A549 (cell line): Measurements from ENCODE around the gene UBE4A. TPM values are rescaled to one million over a fixed set of nuclear protein-coding genes. Genes with fewer than 3 reads are reported as not detected.

Source experiments
- ATAC-seq, 2 experiments: fragments of 200-7000 bp in 1 of 2; fragments of >200 bp in 1 of 2; cut with Nextera tagmentation in 1 of 2; cut with Tn5 transposase in 1 of 2; 3 replicates each; pipeline versions ENCODE4 v1.8.0 to v1.9.1; 2018 to 2020; ENCODE audit warnings: mild to moderate bottlenecking in 1 of 2, moderate library complexity in 1 of 2
- CTCF ChIA-PET: fragments of 300-600 bp; sonication (Branson Sonifier 250); formaldehyde crosslinking; extraction: SDS; loops from one replicate; lab custom pipeline; 2021; ENCODE audit warnings: antibody characterized with exemption, inconsistent platforms; lab: Yijun Ruan, JAX
- POLR2A ChIA-PET: fragments of 350-600 bp; formaldehyde crosslinking; extraction: SDS; loops from one replicate; lab custom pipeline; 2021; ENCODE audit warnings: antibody characterized with exemption, inconsistent platforms; lab: Yijun Ruan, JAX
- DNase-seq, 2 experiments: peaks; one replicate each; pipeline versions ENCODE4 v3.0.0 to v3.0.0-alpha.2; 2011 to 2016; ENCODE audit warnings: low read depth in 1 of 2, low spot score in 1 of 2
- FAIRE-seq: peaks from 2 replicates; lab custom pipeline; 2011; peaks lifted over from hg19 to GRCh38; lab: Jason Lieb, UNC
- H3K27ac ChIP-seq, 2 experiments: fragments of >200 bp; sonication (Bioruptor Twin); formaldehyde crosslinking; 3 replicates each; pipeline ENCODE4 v1.5.1; 2016 to 2017
- H3K4me1 ChIP-seq: fragments of >200 bp; sonication (Bioruptor Twin); formaldehyde crosslinking; 3 replicates; pipeline ENCODE4 v1.6.1; 2016
- H3K4me2 ChIP-seq: fragments of >200 bp; sonication (Bioruptor Twin); formaldehyde crosslinking; 3 replicates; pipeline ENCODE4 v1.6.1; 2016
- H3K4me3 ChIP-seq: fragments of >200 bp; sonication (Bioruptor Twin); formaldehyde crosslinking; 3 replicates; pipeline ENCODE4 v1.5.1; 2016
- H3K9me3 ChIP-seq: fragments of >200 bp; sonication (Bioruptor Twin); formaldehyde crosslinking; 3 replicates; pipeline ENCODE4 v1.6.1; 2016
- BHLHE40 ChIP-seq: IDR thresholded peaks from 2 replicates; pipeline ENCODE4 v1.6.1; 2012; ENCODE audit warnings: low read depth, low read length, inconsistent platforms
- CBX8 ChIP-seq: fragments of 200-600 bp; sonication (generic); IDR thresholded peaks from 2 replicates; pipeline ENCODE4 v1.6.1; 2016
- CHD2 ChIP-seq: fragments of 150-350 bp; IDR thresholded peaks from 2 replicates; pipeline ENCODE4 v1.6.1; 2014; ENCODE audit warnings: low read length; ENCODE audit not compliant: partially characterized antibody
- E2F6 ChIP-seq: IDR thresholded peaks from 2 replicates; pipeline ENCODE4 v1.6.1; 2012; ENCODE audit warnings: low read depth, borderline replicate concordance
- EHF ChIP-seq: fragments of 250-450 bp; sonication (Bioruptor Pico); IDR thresholded peaks from 2 replicates; pipeline ENCODE4 v1.5.0; 2020; ENCODE audit warnings: mild to moderate bottlenecking
- FOSB ChIP-seq: fragments of 250-450 bp; sonication (Bioruptor Pico); IDR thresholded peaks from 2 replicates; pipeline ENCODE4 v1.5.0; 2020; ENCODE audit warnings: mild to moderate bottlenecking, moderate library complexity
- FOSL2 ChIP-seq, 2 experiments: fragments of 450-650 bp in 1 of 2; fragments of >200 bp in 1 of 2; sonication (Bioruptor Twin) in 1 of 2; formaldehyde crosslinking; IDR thresholded peaks; 2 replicates each; pipeline versions ENCODE4 v1.5.0 to v1.6.1; 2016 to 2020; ENCODE audit warnings: mild to moderate bottlenecking in 1 of 2, moderate library complexity in 1 of 2
- FOXS1 ChIP-seq: fragments of 250-450 bp; sonication (Bioruptor Pico); IDR thresholded peaks from 2 replicates; pipeline ENCODE4 v1.5.0; 2020; ENCODE audit warnings: mild to moderate bottlenecking, moderate library complexity
- HDAC2 ChIP-seq: fragments of 200-600 bp; sonication (generic); IDR thresholded peaks from 2 replicates; pipeline ENCODE4 v1.6.1; 2016
- HES2 ChIP-seq: fragments of >200 bp; sonication (Bioruptor Twin); formaldehyde crosslinking; IDR thresholded peaks from 2 replicates; pipeline ENCODE4 v1.6.1; 2016
- HMGXB4 ChIP-seq: fragments of 250-450 bp; sonication (Bioruptor Pico); IDR thresholded peaks from 2 replicates; pipeline ENCODE4 v1.5.0; 2021; ENCODE audit warnings: mild to moderate bottlenecking, moderate library complexity, borderline replicate concordance
- JUN ChIP-seq, 2 experiments: fragments of >200 bp; sonication (Bioruptor Twin); formaldehyde crosslinking; IDR thresholded peaks; 2 replicates in 1 of 2; 3 replicates in 1 of 2; pipeline ENCODE4 v1.6.1; 2016 to 2017
- JUNB ChIP-seq: fragments of >200 bp; sonication (Bioruptor Twin); formaldehyde crosslinking; IDR thresholded peaks from 2 replicates; pipeline ENCODE4 v1.6.1; 2016
- MAFK ChIP-seq: fragments of 450-650 bp; IDR thresholded peaks from 2 replicates; pipeline ENCODE4 v1.6.1; 2014; ENCODE audit not compliant: partially characterized antibody
- MAX ChIP-seq: IDR thresholded peaks from 2 replicates; pipeline ENCODE4 v1.6.1; 2012
- POLR2AphosphoS2 ChIP-seq: conservative IDR thresholded peaks from 2 replicates; pipeline ENCODE4 v1.6.1; 2012; ENCODE audit warnings: low read length, improper control_type of control experiment, inconsistent platforms
- RAD21 ChIP-seq, 2 experiments: fragments of >200 bp in 1 of 2; sonication (Bioruptor Twin) in 1 of 2; formaldehyde crosslinking in 1 of 2; IDR thresholded peaks in 1 of 2; conservative IDR thresholded peaks in 1 of 2; 2 replicates in 1 of 2; 3 replicates in 1 of 2; pipeline ENCODE4 v1.6.1; 2012 to 2018; ENCODE audit warnings: inconsistent platforms in 1 of 2
- RARB ChIP-seq: fragments of 250-450 bp; sonication (Bioruptor Pico); IDR thresholded peaks from 2 replicates; pipeline ENCODE4 v1.8.0; 2021; ENCODE audit warnings: mild to moderate bottlenecking, moderate library complexity
- REST ChIP-seq: fragments of 200-600 bp; sonication (generic); IDR thresholded peaks from 2 replicates; pipeline ENCODE4 v1.6.1; 2016; ENCODE audit warnings: antibody characterized with exemption, mild to moderate bottlenecking, moderate library complexity
- TP53 ChIP-seq: fragments of 250-450 bp; sonication (Bioruptor Pico); IDR thresholded peaks from 2 replicates; pipeline ENCODE4 v1.5.0; 2021; ENCODE audit warnings: mild to moderate bottlenecking, moderate library complexity
- USF2 ChIP-seq: fragments of 450-650 bp; IDR thresholded peaks from 2 replicates; pipeline ENCODE4 v1.6.1; 2014; ENCODE audit warnings: antibody characterized with exemption
- ZC3H11A ChIP-seq: fragments of 450-650 bp; IDR thresholded peaks from 2 replicates; pipeline ENCODE4 v1.6.1; 2014; ENCODE audit warnings: antibody characterized with exemption, mild to moderate bottlenecking
- ZFP36 ChIP-seq: fragments of 450-650 bp; IDR thresholded peaks from 2 replicates; pipeline ENCODE4 v1.6.1; 2014; ENCODE audit warnings: borderline replicate concordance; ENCODE audit not compliant: partially characterized antibody
- ZNF302 ChIP-seq: fragments of 250-450 bp; sonication (Bioruptor Pico); IDR thresholded peaks from 2 replicates; pipeline ENCODE4 v1.9.0; 2021; ENCODE audit warnings: inconsistent platforms, mild to moderate bottlenecking, moderate library complexity
- ZSCAN20 ChIP-seq: fragments of 250-450 bp; sonication (Bioruptor Pico); IDR thresholded peaks from 2 replicates; pipeline ENCODE4 v1.8.0; 2022; ENCODE audit warnings: mild to moderate bottlenecking, moderate library complexity
- WGBS: methylation state at CpG from one replicate; pipeline ENCODE4 v1.1.6; 2017; ENCODE audit errors: missing lambda C conversion rate; 5-methylcytosine and 5-hydroxymethylcytosine counted together
- polyA plus RNA-seq, 4 experiments: library from polyadenylated mRNA; depleted of rRNA in 3 of 4; stranded (reverse); fragments of >200 nt; fragmentation: RNase III in 1 of 4; extraction: RNeasy Plus Mini Kit Qiagen cat#74134 plus additional on column Dnase treatment in 1 of 4; gene quantifications; 2 replicates in 3 of 4; 3 replicates in 1 of 4; pipeline ENCODE4 v1.2.3, GENCODE V29; 2011 to 2017

Gene UBE4A
- polyA plus RNA-seq, 2 of the 4 experiments (the other 2 are of a cell fraction) = 11.4 to 18.9 TPM

- no peak for TF ChIP-seq TP53 (CRISPR knock-in tag)
These were observed 76.7 kb downstream of the UBE4A start, which contains the start of gene KMT2A (continued) for GRCh38 chr11:118435893-118436624.

GRCh38 chr11:118436639-118437207 lies 77.3 kb downstream of the UBE4A start:
- CTCF ChIA-PET = no interaction called here

GRCh38 chr11:118437208-118438125 lies 78.1 kb downstream of the UBE4A start:
- DNase-seq (peak; percentile 28), FAIRE-seq (no peak), ATAC-seq (peak; percentile 22 to 41; a peak in 4 of 6 replicates)
- Histone ChIP-seq H3K4me1 (peaks cover 31% of the 10 kb centered on the region; the same call in 2 of the 3 replicates), H3K4me2 (peak overlapping the region; percentile 77), H3K9me3 (no peaks in the 10 kb centered on the region), H3K27ac (peak overlapping the region; percentile 93 to 99), H3K4me3 (peak overlapping the region; percentile 95)
- WGBS = 2% methylated on average over 10 of the region's 28 CpGs
- POLR2A ChIA-PET = no interaction called here
- CTCF ChIA-PET = no interaction called here
- TF ChIP-seq MAX (no peak), POLR2AphosphoS2 (no peak), FOSL2 (IDR thresholded peaks at IDR 0.05) (no peak), FOSL2 (CRISPR knock-in tag; IDR thresholded peaks at IDR 0.05) (no peak), RAD21 (conservative IDR thresholded peaks at IDR 0.05 in 1 of 2, IDR thresholded peaks at IDR 0.05 in 1 of 2) (no peak), HDAC2 (no peak), REST (no peak), MAFK (no peak), USF2 (no peak), ZSCAN20 (CRISPR knock-in tag) (no peak), ZNF302 (CRISPR knock-in tag) (no peak), RARB (CRISPR knock-in tag) (no peak), CBX8 (no peak), EHF (no peak), HMGXB4 (CRISPR knock-in tag) (no peak), HES2 (no peak), BHLHE40 (no peak)

More at GRCh38 chr11:118436639-118437207, 77.3 kb downstream of the UBE4A start:
- ATAC-seq = peak; percentile 4 to 22; a peak in 5 of 6 replicates
- peak overlapping the region; percentile 77 for H3K4me2 ChIP-seq
- peaks cover 28% of the 10 kb centered on the region; the same call in 2 of the 3 replicates for H3K4me1 ChIP-seq
- no CpG with 5 or more reads among the region's 55 CpGs for WGBS
- POLR2A ChIA-PET = interaction anchor here (0.5 to 1.2 kb wide), 5 partner anchors 7 to 52 kb away, joined by 3 to 5 read pairs (median 3); no protein-coding TSS in a partner anchor
- no peak for FAIRE-seq
- no peaks in the 10 kb centered on the region for H3K9me3 ChIP-seq
- H3K4me3 ChIP-seq = peak overlapping the region; percentile 95
- peak overlapping the region; percentile 93 to 99 for H3K27ac ChIP-seq
- TF ChIP-seq ZSCAN20 (CRISPR knock-in tag) = no peak
- no peak for TF ChIP-seq FOXS1
- no peak for TF ChIP-seq ZFP36
- TF ChIP-seq CHD2 = no peak
- TF ChIP-seq FOSB (CRISPR knock-in tag) = no peak
- TF ChIP-seq JUN (IDR thresholded peaks at IDR 0.05) = no peak
- TF ChIP-seq ZC3H11A = no peak
- TF ChIP-seq E2F6 = no peak
- no peak for TF ChIP-seq HES2
- no peak for TF ChIP-seq JUNB
- TF ChIP-seq ZNF302 (CRISPR knock-in tag) = no peak
- no peak for DNase-seq
